GM03348 (cell line): ENCODE results near the gene PLK3.
A peak's percentile ranks its signal among the peaks of the same experiment; 100 is the strongest.
"Not testable (repeated sequence)": the region's sequence is repeated elsewhere in the genome, so short reads cannot be mapped to it uniquely, and the experiment has no call there.

Source experiments
- DNase-seq: peaks from one replicate; pipeline ENCODE4 v3.0.0; 2012; ENCODE audit warnings: low spot score

PLK3 gene

DNA sequence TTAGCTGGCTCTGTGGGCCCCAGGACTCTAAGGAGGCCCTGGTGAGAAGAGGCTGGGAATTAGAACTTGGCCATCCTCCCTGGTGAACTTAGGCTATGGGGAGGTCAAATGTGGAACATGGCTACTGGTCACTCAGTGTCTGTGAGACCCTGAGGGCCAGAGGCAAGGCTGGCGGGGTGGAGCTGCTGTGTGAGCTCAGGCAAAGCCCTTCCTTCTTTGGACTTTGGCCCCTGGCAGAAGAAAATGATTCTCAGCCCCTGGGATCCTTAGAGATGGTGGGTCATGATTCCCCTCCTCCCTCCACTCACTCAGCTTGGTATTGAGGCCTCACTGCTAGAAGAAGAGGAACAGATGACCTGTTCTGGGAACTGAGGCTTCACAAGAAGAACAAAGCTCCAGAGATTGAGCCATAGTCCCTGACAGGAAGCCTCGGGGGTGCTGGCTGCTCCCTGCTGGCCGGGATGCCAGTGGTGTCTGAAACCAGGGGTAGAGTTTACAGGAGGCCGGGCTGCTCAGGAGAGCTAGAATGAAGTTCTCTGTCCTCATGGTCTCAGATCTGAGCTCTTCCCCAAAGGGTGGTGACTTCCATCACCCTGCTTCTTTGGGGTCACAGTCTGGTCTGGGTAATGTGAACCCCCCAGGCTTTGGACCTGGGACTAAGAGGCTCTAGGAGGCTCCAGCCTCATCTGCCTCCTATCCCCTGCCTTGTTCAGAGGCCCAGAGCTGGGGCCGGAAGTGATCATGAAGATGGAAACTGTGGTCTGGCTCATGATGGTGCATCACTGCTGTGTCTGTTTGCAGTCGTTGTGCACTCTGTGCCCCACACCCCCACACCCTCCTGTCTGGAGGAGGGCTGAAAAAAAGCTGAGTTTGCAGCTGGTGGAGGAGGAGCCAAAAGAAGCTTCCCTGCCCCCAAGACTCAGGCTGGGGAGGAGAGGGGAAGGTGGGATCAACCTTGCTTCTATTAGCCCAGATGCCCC is 9.1 kb downstream of the PLK3 start:
- peak; percentile 53 for DNase-seq

DNA sequence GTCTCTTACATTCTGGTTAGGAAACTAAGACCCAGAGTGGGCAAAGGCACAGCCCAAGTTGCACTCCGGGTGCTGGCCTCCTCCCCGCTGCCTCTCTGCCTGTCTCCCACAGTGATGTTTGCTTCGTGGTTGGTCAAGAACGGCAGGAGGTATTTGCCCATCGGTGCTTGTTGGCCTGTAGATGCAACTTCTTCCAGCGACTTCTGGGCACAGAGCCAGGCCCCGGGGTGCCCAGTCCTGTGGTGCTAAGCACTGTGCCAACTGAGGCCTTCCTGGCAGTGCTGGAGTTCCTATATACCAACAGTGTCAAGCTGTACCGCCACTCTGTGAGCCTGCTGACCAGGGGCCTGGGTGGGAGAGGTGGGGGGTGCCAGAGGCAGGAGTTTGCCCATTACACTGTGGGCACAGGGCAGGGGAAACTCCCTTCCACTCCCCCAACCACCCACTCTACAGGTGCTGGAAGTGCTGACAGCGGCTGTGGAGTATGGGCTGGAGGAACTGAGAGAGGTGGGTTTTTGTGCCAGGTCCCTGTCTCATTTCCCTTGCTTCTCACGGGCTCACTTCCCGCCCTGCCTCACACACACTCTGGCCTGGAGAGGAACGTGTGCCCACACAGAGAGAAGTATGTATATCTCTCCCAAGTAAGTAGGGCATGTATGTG is 10.1 kb downstream of the PLK3 start:
- no peak for DNase-seq

DNA sequence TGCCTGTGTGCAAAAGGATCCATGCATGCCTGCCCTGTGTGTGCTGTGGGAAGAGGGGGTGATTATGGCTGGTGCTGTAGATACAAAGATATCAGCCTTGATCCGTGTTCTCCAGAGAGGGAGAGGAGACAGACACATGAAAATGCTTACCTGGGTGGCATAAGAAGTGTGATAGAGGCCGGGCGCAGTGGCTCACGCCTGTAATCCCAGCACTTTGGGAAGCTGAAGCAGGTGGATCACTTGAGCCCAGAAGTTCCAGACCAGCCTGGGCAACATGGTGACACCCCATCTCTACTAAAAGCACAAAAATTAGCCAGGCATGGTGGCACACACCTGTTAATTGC is 10.6 kb downstream of the PLK3 start:
- DNase-seq, result not testable (repeated sequence)

DNA sequence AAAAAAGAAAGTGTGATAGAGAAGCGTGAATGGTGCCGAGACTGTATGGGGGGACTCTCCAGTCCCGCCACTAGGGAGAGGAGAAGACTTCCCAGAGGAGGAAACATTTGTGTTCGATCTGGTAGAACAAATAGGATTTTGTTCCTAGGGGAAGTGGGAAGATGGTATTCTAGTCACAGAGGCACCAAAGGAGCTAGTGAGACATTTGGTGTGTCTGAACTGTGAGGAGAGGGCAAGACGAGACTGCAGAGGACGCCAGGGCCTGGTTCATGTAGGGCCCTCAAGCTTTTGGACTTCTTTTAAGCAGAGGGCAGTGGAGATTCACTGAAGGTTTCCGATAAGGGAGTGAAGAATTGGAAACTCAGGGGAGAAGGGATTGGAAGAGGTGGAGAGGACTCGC is 11.1 kb downstream of the PLK3 start:
- DNase-seq, result no peak

DNA sequence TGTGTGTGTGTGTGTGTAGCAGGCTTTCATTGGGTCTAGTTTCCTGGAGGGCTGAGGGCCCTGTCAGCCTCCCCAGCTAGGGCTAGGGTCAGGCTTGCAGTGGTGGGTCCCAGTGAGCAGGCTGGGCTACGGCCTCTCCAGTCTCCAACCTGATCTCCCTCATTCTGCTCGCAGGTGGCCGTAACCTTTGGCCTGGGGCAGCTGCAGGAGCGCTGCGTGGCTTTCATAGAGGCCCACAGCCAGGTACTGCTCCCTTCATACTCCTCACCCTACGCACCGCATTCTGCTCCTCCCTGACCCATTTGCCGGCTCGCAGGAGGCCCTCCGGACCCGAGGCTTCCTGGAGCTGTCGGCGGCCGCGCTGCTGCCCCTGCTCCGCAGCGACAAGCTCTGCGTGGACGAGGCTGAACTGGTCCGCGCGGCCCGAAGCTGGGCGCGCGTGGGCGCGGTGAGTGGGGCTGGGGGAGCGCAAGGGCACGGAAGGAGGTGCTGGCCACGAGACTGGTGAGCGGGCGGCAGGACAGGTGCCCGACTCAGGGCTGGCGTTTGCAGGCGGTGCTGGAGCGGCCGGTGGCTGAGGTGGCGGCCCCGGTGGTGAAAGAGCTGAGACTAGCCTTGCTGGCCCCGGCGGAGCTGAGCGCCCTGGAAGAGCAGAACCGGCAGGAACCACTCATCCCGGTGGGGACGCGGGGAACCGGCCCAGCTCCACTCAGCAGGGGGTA is 12.8 kb downstream of the PLK3 start:
- DNase-seq, result no peak

DNA sequence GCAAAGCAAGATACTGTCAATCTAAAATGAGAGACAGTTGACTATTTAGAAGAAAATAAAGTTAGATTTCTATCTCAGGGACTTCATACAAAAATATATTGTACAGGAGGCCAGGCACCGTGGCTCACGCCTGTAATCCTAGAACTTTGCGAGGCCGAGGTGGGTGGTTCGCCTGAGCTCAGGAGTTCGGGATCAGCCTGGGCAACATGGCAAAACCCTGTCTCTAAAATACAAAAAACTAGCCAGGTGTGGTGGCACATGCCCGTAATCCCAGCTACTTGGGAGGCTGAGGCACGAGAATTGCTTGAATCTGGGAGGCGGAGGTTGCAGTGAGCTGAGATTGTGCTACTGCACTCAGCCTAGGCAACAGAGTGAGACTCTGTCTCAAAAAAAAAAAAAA is 15.7 kb downstream of the PLK3 start:
- not testable (repeated sequence) for DNase-seq

DNA sequence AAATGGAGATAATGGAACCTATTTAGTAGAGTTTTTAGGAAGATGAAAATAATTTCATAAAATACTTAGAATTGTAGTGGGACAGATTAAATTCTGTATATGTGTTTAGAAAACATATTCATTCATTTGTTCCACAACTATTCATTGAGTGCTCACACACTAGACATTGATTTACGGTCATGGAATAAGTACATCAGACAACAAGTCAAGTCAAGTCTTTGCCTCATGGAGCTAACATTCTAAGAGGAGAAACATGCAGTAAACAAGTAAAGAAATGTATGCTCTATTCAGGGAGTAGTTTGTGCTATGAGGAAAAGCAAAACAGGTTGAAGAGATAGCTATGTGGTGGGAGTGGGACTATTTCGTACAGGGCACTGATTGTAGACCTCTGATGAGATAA is 17.1 kb downstream of the PLK3 start:
- no peak for DNase-seq

DNA sequence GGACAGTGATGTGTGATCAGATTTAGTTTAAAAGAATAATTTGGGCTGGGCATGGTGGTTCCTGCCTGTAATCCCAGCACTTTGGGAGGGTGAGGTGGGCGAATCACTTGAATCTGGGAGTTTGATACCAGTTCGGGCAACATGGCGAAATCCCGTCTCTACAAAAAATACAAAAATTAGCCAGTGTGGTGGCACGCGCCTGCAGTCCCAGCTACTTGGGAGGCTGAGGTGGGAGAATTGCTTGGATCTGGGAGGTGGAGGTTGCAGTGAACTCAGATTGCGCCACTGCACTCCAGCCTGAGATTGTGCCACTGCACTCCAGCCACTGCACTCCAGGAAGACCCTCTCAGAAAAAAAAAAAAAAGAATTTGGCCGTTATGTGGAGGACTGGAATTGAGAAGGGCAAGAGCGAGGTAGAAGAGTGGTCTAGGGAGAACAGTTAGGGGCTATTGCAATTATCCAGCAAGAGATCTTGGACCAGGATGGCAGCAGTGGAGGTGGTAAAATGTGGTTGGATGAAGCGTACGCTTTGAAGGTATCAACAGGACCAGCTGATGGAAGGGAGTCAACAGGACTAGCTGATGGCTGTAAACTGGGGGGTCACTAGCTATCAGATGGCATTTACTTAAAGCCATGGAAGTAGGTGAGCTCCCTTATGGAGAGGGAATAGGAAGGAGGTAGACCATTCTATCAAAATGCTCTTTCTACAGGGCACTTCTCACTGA is 17.8 kb downstream of the PLK3 start:
- DNase-seq, result no peak

DNA sequence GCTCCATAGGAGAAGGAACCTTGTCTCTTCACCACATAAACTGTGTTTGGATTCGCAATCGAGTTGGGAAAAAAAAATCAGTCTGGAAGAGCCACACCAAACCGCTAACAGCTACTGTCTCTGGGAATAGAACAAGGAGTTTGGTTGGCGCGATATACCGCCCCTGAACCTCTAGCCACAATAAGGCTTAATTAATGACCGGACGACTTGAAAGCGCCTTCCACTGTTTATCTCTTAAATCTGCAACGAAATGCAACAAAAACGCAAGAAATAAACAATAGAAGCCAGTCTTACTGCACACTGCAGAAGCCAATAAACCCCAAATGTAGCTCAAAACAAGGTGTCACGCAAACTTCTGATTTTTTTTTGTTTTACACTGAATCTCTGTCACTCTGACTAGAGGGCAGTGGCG is 19.0 kb downstream of the PLK3 start:
- no peak for DNase-seq

DNA sequence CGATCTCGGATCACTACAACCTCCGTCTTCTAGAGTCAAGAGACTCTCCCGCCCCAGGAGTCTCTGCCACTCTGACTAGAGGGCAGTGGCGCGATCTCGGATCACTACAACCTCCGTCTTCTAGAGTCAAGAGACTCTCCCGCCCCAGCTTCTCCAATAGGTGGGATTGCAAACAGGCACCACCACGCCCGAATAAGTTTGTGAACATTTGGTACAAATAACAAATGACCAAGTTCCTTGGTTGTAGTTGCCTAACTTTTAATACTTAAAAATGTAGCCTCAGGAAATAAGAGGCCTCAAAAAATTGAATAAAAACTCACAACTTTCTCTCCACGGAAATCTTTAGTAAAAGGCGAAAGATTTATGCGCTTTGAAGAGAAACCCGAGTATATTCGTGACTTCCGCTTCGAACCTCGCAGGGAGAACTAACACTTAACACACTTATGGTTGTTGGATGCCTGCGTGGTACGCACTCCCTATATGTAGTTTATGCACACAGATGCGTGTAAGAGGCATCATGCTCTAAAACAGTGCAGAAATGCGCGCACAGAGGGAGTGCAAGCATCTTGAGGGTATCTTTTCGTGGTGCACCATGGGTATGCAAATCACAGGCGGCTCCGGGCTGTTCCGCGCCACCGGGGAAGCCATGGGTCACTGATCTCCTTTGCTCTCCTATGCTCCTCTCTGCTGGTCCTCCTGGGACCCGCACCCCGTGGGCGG is 19.6 kb downstream of the PLK3 start:
- DNase-seq, result peak; percentile 82

DNA sequence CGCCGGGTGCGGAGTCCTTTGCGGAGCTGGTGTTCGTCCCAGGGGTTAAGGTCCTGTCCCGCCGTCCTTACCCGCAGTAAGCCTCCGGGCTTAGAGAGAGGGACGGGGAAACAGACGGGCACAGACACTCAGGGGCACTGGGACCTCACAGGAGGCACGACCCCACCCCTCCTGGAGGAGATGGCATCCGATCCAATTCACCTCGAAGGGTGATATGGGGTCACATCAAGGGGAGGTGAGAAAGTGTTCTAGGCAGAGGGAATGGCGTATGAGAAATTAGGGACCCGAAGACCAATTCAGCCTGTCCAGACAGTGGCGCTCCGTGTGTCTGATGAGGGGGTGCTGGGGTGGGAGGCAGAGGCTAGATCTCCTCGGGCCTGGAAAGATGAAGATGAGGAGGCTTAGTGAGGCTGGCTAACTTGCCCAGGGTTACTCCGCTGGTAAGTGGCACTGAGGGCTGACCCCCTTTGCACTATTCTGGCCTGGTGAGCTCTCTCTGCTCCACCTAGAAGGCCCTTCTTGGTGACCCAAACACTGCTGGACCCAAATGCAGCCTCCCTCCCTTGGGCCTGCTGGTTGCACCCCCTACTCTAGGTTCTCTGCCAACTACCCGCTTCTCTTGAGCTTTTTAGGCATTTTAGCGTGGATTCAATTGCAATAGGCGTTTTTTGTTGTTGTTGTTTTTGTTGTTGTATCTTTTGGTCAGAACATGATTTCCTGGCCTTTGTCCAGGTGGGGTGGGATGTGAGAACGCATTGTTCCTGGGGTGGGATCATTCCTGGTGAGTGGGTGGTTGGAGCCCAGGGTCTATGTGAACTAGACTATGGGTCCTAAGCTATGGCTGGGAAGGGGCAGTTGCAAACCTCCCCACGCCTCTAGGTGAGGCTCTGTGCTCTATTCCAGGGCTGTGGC is 20.4 kb downstream of the PLK3 start:
- DNase-seq, result no peak

DNA sequence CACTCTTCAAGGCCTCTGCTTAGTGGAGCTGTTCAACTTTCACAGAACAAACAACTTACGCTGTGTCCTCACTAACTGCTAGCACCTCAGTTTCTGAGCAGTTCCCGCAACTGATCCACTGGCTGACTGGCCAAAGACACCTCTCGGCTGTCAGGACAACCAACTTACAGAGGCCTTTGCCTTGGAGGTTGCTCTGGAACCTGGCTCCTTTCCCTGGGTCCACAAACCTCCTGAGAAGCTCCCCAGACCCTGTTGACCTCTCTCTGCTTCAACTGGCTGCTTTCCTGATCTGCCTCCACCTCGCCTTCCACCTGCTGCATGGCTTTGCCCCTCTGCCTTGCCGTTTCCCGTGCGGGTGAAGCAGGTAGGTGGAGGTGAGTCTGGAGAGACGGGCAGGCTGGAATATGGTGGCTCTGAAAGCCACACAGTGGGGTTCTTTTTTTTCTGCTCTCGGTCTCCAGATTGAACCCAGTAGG is 21.1 kb downstream of the PLK3 start:
- DNase-seq, result no peak

DNA sequence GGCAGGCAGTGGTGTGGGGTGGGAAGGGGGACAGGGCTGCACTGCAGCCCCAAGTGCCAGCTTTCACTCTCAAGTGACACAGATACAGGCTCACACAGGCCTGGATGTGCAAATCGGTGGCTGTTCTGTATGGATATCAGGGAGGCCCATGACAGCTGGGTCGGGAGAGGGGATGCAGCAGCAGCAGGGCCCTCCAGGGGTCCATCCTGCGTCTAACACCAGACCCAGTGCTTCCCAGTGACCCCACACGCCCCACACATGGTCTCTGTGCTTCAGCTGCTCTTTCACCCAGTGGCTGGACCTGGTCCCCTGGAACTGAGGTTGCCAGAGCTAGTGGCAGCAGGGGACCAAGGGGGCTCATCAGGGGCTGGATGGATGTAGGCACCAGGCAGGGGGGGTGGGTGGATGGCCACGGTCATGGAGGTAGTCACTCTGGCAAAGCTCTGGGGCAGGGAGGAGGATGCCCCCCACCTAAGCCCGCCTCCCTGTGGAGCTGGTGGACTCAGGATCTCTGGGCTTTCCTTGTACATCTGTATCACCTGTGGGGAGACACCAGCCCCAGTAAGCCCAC is 22.0 kb downstream of the PLK3 start:
- no peak for DNase-seq

DNA sequence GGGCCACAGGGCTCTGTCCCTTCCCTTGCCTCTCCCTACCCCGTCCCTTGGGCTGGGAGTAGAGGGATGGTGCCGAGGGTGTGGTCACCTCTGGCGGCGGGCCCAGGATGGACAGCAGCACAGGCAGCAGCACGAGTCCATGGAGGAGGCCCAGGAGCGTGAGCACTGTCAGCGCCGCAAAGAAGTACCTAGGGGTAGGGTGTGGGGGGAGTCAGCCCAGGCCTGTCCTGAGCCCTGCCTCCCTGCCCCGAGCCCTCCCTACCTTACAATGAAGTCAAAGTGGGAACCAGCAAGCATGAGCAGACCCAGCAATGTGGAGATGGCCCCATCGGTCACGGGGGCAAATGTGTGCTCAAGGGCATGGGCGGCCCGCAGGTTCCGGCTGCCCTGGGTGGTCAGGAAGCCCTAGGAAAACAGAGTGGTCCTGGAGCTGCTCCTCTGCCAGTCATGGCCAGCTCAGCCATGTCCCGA is 22.8 kb downstream of the PLK3 start:
- DNase-seq, result no peak

DNA sequence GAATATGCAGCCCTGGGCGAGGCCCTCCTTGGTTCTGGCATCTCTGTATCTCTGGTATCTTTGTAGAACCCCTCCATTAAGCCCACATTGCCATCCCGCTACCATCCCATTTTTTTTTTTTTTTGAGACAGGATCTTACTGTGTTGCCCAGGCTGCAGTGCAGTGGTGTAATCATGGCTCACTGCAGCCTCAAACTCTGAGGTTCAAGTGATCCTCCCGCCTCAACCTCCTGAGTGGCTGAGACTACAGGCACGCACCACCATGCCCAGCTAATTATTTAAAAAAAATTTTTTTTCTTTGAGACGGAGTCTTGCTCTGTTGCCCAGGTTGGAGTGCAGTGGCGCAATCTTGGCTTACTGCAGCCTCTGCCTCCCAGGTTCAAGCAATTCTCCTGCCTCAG is 24.2 kb downstream of the PLK3 start:
- not testable (repeated sequence) for DNase-seq

DNA sequence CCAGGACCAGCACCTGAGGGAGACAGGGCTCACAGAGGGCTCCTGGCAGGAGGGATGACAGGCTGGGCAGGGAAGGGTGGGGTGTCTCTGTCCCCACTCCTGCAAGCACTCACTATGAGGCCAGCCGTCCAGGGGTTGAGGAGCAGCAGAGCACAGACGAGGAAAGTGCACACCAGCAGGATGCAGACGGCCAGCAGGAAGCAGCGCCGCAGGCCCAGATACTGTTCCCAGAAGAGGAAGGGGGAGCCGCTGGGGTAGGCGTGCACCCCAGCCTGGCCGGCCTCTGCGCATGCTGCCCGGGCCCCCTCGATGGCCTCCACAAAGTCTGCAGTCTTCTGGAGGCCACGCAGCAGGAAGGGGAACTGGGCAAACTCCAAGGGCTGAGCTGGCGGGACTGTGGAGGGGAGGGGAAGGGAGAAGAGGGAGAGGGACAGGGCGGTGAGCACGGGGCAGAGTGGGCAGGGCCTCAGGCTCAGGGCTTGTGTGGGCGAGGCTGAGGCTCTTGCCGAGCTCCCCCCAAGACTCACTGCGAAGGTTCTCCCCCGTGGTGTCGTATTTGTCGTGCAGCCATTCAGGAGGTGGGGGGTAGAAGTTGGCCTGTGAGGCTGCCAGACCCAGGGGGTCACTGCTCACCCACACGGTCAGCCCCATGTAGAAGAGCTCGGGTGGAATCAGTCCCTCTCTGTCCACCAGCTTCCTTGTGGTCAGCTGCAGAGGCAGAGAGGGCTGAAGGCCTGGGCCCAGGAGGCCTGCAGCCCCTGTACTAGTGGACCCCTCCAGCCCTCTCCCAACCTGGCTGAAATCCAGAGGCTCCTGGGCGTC is 26.4 kb downstream of the PLK3 start:
- DNase-seq, result no peak

DNA sequence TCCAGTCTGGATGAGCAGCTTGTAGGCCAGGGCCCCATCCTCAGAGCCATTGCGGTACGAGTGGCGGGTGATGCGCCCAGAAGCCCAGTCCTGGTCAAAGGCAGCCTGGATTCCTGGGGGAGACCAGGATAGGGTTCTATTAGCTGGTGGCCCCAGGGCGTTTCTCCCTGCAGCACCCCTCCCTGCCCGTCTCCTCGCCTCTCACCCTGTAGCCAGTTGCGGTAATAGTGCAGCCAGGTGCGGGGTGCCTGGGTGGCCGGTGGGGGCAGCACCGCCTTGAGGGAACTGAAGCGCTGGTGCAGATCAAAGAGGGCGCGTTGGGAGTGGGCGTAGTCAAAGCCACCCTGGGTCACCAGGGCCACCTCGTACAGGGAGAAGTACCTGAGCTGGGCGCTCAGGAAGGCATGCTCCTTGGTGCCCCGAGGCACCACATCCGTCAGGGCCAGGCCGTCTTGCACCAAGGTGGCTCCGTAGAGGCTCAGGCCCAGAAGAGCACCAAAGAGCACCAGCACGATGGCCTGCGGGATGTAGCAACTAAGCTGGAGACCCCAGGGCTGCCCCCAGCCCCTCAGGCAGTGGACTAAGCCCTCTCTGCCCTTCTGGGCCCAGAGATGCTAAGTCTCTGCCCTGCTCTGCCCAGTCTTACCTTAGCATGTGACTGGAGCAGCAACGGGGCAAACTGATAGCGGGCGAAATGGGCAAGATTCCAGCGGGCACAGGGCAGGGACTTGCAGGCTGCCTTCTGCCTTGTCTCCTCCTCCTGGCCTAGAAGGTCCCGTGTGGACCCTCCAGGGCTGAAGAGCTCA is 27.2 kb downstream of the PLK3 start:
- DNase-seq, result no peak
